WTC11 (cell line): ENCODE measurements around the gene BOC.

Experiments
- ESRRA ChIP-seq: sonication (generic); formaldehyde crosslinking; IDR thresholded peaks from 2 replicates; pipeline ENCODE4 v1.8.1; 2022; ENCODE audit warnings: mild to moderate bottlenecking, missing genetic modification reagents, borderline replicate concordance
- ETV6 ChIP-seq: sonication (generic); formaldehyde crosslinking; IDR thresholded peaks from 2 replicates; pipeline ENCODE4 v1.8.1; 2022; ENCODE audit warnings: mild to moderate bottlenecking, missing genetic modification reagents
- MAX ChIP-seq: sonication (generic); formaldehyde crosslinking; IDR thresholded peaks from 2 replicates; pipeline ENCODE4 v1.8.0; 2022; ENCODE audit warnings: mild to moderate bottlenecking, missing genetic modification reagents
- SMAD3 ChIP-seq: sonication (generic); formaldehyde crosslinking; IDR thresholded peaks from 2 replicates; pipeline ENCODE4 v1.8.0; 2022; ENCODE audit warnings: missing genetic modification reagents, mild to moderate bottlenecking, borderline replicate concordance
- TP53 ChIP-seq: sonication (generic); formaldehyde crosslinking; IDR thresholded peaks from 2 replicates; pipeline ENCODE4 v1.8.1; 2023; ENCODE audit warnings: mild to moderate bottlenecking, missing genetic modification reagents
- USF2 ChIP-seq: sonication (generic); formaldehyde crosslinking; IDR thresholded peaks from 2 replicates; pipeline ENCODE4 v1.8.1; 2023; ENCODE audit warnings: mild to moderate bottlenecking, missing genetic modification reagents, moderate library complexity
- ZNF671 ChIP-seq: fragments of 250-450 bp; sonication (Bioruptor Pico); IDR thresholded peaks from 2 replicates; pipeline ENCODE4 v1.8.0; 2021; ENCODE audit warnings: mild to moderate bottlenecking
- TF ChIP-seq, protein P1 (sequence below): fragments of 200-600 bp; IDR thresholded peaks from 2 replicates; pipeline ENCODE4 v1.8.0; 2022; ENCODE audit warnings: antibody characterized with exemption

DNA sequence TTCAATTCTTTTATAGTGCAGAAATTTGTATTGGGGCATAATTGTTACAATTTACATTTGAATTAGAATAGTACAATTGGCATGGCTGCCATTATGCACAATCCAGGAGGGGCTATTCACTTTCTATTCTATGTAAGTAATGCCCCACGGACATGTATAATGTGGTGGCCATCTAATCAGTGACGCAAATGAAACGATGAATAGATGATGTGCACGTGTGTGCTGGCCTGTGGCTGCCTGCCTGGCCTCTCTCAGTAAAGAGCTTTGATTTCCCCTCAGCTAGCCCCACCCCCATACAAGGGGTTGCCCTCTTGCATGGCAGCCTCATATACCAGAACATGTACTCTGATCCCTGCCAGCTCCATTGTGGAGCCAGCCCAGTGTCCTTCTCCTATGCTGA lies 86.5 kb downstream of the BOC start:
- TF ChIP-seq ETV6 (CRISPR knock-in tag): no peak
- TF ChIP-seq, protein P1, sequence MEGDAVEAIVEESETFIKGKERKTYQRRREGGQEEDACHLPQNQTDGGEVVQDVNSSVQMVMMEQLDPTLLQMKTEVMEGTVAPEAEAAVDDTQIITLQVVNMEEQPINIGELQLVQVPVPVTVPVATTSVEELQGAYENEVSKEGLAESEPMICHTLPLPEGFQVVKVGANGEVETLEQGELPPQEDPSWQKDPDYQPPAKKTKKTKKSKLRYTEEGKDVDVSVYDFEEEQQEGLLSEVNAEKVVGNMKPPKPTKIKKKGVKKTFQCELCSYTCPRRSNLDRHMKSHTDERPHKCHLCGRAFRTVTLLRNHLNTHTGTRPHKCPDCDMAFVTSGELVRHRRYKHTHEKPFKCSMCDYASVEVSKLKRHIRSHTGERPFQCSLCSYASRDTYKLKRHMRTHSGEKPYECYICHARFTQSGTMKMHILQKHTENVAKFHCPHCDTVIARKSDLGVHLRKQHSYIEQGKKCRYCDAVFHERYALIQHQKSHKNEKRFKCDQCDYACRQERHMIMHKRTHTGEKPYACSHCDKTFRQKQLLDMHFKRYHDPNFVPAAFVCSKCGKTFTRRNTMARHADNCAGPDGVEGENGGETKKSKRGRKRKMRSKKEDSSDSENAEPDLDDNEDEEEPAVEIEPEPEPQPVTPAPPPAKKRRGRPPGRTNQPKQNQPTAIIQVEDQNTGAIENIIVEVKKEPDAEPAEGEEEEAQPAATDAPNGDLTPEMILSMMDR: no peak
- TF ChIP-seq MAX (CRISPR knock-in tag): no peak
- TF ChIP-seq SMAD3 (CRISPR knock-in tag): no peak
- TF ChIP-seq USF2 (CRISPR knock-in tag): no peak
- no peak for TF ChIP-seq ZNF671 (CRISPR knock-in tag)
- no peak for TF ChIP-seq ESRRA
- TF ChIP-seq TP53: no peak
